PFSK-1 (cell line): ENCODE data around the gene BAHCC1.

Experiments used
- FOXP2 ChIP-seq: optimal IDR thresholded peaks from 2 replicates; pipeline ENCODE3; 2011; ENCODE audit warnings: borderline replicate concordance, control low read depth, inconsistent platforms; ENCODE audit not compliant: insufficient read depth; ENCODE audit errors: extremely low read length, extremely low read depth
- POLR2AphosphoS5 ChIP-seq: IDR thresholded peaks from 2 replicates; pipeline ENCODE4 v1.6.1; 2012; ENCODE audit warnings: low read depth, mild to moderate bottlenecking, control low read depth, low read length, moderate library complexity
- REST ChIP-seq, 2 experiments: IDR thresholded peaks; 2 replicates each; pipeline versions ENCODE4 v1.6.1 to v1.8.0; 2011 to 2012; ENCODE audit warnings: low read depth in 2 of 2, low read length in 2 of 2, control low read depth in 1 of 2, inconsistent platforms in 1 of 2, mild to moderate bottlenecking in 1 of 2, moderate library complexity in 1 of 2; ENCODE audit not compliant: insufficient read depth in 1 of 2
- SIN3A ChIP-seq: IDR thresholded peaks from 2 replicates; pipeline ENCODE4 v1.6.1; 2012; ENCODE audit warnings: mild to moderate bottlenecking, low read length, moderate library complexity, borderline replicate concordance; ENCODE audit not compliant: insufficient read depth
- TAF1 ChIP-seq: IDR thresholded peaks from 2 replicates; pipeline ENCODE4 v1.6.1; 2012; ENCODE audit warnings: low read length, control low read depth, borderline replicate concordance; ENCODE audit not compliant: insufficient read depth

Gene BAHCC1

GRCh38 chr17:81380666-81381518 is 14.4 kb upstream of the BAHCC1 start:
- TF ChIP-seq TAF1 (no peak), FOXP2 (no peak), POLR2AphosphoS5 (no peak), SIN3A (no peak), REST (IDR thresholded peaks at IDR 0.05; ENCODE audit: insufficient read depth in 1 of 2, low read depth in 2 of 2, low read length in 2 of 2) (no peak)

- TF ChIP-seq SIN3A (no peak), TAF1 (no peak), REST (IDR thresholded peaks at IDR 0.05; ENCODE audit: insufficient read depth in 1 of 2, low read depth in 2 of 2, low read length in 2 of 2) (no peak)
Measured at GRCh38 chr17:81381632-81382577, 13.4 kb upstream of the BAHCC1 start.

- no peak for TF ChIP-seq SIN3A
- no peak for TF ChIP-seq TAF1
- no peak for TF ChIP-seq FOXP2
- no peak for TF ChIP-seq POLR2AphosphoS5
- TF ChIP-seq REST (IDR thresholded peaks at IDR 0.05; ENCODE audit: insufficient read depth in 1 of 2, low read depth in 2 of 2, low read length in 2 of 2): no peak
Measured at GRCh38 chr17:81382851-81383250, 12.4 kb upstream of the BAHCC1 start.

GRCh38 chr17:81383504-81384421 is 11.5 kb upstream of the BAHCC1 start:
- TF ChIP-seq REST (IDR thresholded peaks at IDR 0.05; ENCODE audit: insufficient read depth in 1 of 2, low read depth in 2 of 2, low read length in 2 of 2) (no peak), FOXP2 (no peak), SIN3A (no peak), TAF1 (no peak), POLR2AphosphoS5 (no peak)
